GM18870 (cell line): ENCODE measurements around the gene MYH11.
"Not testable (repeated sequence)": the region's sequence is repeated elsewhere in the genome, so short reads cannot be mapped to it uniquely, and the experiment has no call there.

Source experiments
- ATAC-seq: cut with Tn5 transposase; IDR thresholded peaks from one replicate; pipeline ENCODE4 v1.9.1; 2021; ENCODE audit warnings: moderate library complexity; ENCODE audit not compliant: unreplicated experiment

The MYH11 gene

GRCh38 chr16:15757077-15757386 is 99.8 kb downstream of the MYH11 start:
- no peak for ATAC-seq

GRCh38 chr16:15754821-15755534 is 101.8 kb downstream of the MYH11 start:
- no peak for ATAC-seq

GRCh38 chr16:15752717-15753488 is 103.9 kb downstream of the MYH11 start:
- ATAC-seq, result no peak

- ATAC-seq, result no peak
Observed at GRCh38 chr16:15751940-15752339, 104.9 kb downstream of the MYH11 start.

- no peak for ATAC-seq
Observed at GRCh38 chr16:15749985-15750384, 106.8 kb downstream of the MYH11 start.

GRCh38 chr16:15749371-15749770 is 107.5 kb downstream of the MYH11 start:
- ATAC-seq, result no peak

GRCh38 chr16:15748654-15749053 is 108.2 kb downstream of the MYH11 start:
- no peak for ATAC-seq

- no peak for ATAC-seq
Observed at GRCh38 chr16:15747937-15748336, 108.9 kb downstream of the MYH11 start.

- ATAC-seq, result no peak
Observed at GRCh38 chr16:15746332-15746731, 110.5 kb downstream of the MYH11 start.

- no peak for ATAC-seq
Observed at GRCh38 chr16:15743657-15744056, 113.2 kb downstream of the MYH11 start.

- ATAC-seq, result no peak
Observed at GRCh38 chr16:15742716-15743115, 114.1 kb downstream of the MYH11 start.

GRCh38 chr16:15741207-15741871 is 115.5 kb downstream of the MYH11 start:
- ATAC-seq, result no peak

GRCh38 chr16:15739950-15740349 is 116.9 kb downstream of the MYH11 start:
- no peak for ATAC-seq

- no peak for ATAC-seq
Observed at GRCh38 chr16:15739464-15739863, 117.4 kb downstream of the MYH11 start.

- no peak for ATAC-seq
Observed at GRCh38 chr16:15737140-15737644, 119.6 kb downstream of the MYH11 start.

- no peak for ATAC-seq
Observed at GRCh38 chr16:15736529-15736928, 120.3 kb downstream of the MYH11 start.

- ATAC-seq, result no peak
Observed at GRCh38 chr16:15735610-15736009, 121.2 kb downstream of the MYH11 start.

- ATAC-seq, result no peak
Observed at GRCh38 chr16:15732416-15732815, 124.4 kb downstream of the MYH11 start.

GRCh38 chr16:15729152-15729551 is 127.7 kb downstream of the MYH11 start:
- no peak for ATAC-seq

- not testable (repeated sequence) for ATAC-seq
Observed at GRCh38 chr16:15727697-15728096, 129.1 kb downstream of the MYH11 start.

GRCh38 chr16:15726715-15727114 is 130.1 kb downstream of the MYH11 start:
- no peak for ATAC-seq
